WI38 (cell line): Measurements from ENCODE around the gene PRDM15.

ENCODE experiments used
- H3K4me3 ChIP-seq: 2 replicates; pipeline ENCODE4 v1.5.1; 2011; ENCODE audit warnings: low read depth, mild to moderate bottlenecking, control low read depth, low read length
- CTCF ChIP-seq: IDR thresholded peaks from 2 replicates; pipeline ENCODE4 v1.5.1; 2012; ENCODE audit warnings: low read depth, mild to moderate bottlenecking, control low read depth, low read length

PRDM15 gene

DNA sequence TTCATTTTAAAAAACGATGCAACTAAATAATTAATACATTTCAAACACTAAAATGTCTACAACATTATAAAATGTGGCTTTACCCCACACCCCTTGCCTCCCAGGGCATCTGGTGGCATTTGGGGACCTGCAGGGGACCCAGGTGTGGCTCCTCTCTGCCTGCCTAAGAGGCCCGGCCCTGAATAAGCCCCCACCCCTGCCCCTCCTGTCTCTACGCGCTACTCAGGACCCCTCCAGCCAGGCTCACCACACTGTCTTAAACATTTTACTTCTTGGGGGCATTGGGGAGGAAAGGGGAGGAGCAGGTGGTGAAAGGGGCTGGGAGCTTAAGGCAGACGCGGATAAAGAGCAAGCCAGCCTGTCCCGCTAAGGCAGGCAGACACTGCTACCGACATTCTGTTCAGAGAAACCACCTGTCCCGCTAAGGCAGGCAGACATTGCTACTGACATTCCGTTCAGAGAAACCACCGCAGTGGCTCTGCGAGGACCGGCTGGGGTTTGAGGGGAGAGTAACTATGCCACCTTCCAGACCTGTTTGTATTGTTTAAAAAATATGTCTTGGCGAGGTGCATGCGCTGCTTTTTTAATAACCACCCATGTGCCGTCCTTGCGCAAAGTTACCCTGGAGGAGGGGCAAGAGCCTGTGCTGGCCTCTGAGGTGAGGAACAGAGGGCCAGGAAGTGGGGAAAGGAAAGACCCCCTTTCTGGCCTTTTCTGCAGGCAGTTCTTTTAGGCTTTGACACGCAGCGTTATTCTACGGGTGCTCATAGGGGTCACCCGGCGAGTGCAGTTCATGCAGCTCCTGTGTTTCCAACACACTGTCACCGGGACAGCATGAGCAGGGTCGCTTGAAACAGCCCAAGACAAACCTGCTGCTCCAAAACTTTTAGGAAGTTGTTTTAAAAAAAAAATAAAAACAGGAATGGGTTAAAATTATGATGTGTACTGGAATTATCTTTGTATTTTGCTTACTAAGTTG, 61.0 kb downstream of the PRDM15 start:
- no peak overlapping the region for H3K4me3 ChIP-seq
- TF ChIP-seq CTCF = no peak

GRCh38 chr21:41817228-41817627, 61.9 kb downstream of the PRDM15 start:
- peak; percentile 75 for TF ChIP-seq CTCF
- no peak overlapping the region for H3K4me3 ChIP-seq

DNA sequence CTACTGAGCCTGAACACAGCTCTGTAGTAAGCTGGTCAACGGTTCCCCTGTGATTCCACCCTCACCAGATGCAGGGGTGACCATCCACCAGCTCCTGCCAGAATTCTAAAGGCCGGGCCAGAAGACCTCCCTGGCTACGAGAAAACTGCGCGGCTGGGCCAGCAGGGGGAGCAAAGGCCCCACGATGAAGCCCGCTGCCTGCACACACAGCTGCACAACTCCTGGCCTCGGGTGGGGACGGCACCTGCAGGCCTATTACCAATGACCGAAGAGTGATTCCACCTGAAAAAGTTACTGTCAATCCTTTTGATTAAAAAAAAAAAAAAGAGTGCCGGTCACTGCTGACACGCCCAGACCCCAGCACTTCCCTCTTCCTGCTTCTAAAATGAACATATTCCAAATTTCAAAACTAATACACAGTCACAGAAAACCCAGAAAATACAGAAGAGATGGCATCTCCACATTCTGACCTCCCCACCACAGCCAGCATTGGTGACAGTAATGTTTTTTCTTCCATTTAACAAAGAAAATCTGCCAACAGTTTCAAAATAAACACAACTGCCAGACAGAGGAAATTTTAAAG, 62.5 kb downstream of the PRDM15 start:
- TF ChIP-seq CTCF = peak; percentile 89
- no peak overlapping the region for H3K4me3 ChIP-seq

- no peak for TF ChIP-seq CTCF
- no peak overlapping the region for H3K4me3 ChIP-seq
Observed at GRCh38 chr21:41815652-41816582, 63.2 kb downstream of the PRDM15 start.

GRCh38 chr21:41813226-41813625, 65.9 kb downstream of the PRDM15 start:
- no peak overlapping the region for H3K4me3 ChIP-seq
- no peak for TF ChIP-seq CTCF

- TF ChIP-seq CTCF = no peak
- no peak overlapping the region for H3K4me3 ChIP-seq
Observed at GRCh38 chr21:41812679-41813078, 66.5 kb downstream of the PRDM15 start.
